AG04449 (cell line): ENCODE results near the gene OCA2.

Experiments used
- CTCF ChIA-PET: fragments of 350-600 bp; formaldehyde crosslinking; extraction: SDS; loops from one replicate; lab custom pipeline; 2021; ENCODE audit warnings: antibody characterized with exemption; lab: Yijun Ruan, JAX
- POLR2A ChIA-PET: fragments of 400-600, 350-600 bp; formaldehyde crosslinking; extraction: SDS; loops from one replicate; lab custom pipeline; 2020; ENCODE audit warnings: antibody characterized with exemption, inconsistent platforms; lab: Yijun Ruan, JAX
- DNase-seq: peaks from one replicate; pipeline ENCODE4 v3.0.0-alpha.2; 2010; ENCODE audit warnings: low read depth, low spot score
- H3K4me3 ChIP-seq: 2 replicates; pipeline ENCODE4 v1.5.1; 2011; ENCODE audit warnings: low read depth, mild to moderate bottlenecking, control low read depth, low read length
- TF ChIP-seq, protein P1 (sequence below): IDR thresholded peaks from one replicate; pipeline ENCODE4 v1.5.1; 2011; ENCODE audit warnings: mild to moderate bottlenecking, moderate library complexity, low read length, control low read depth, inconsistent platforms; ENCODE audit not compliant: insufficient read depth; ENCODE audit errors: missing control alignments

Gene OCA2

DNA sequence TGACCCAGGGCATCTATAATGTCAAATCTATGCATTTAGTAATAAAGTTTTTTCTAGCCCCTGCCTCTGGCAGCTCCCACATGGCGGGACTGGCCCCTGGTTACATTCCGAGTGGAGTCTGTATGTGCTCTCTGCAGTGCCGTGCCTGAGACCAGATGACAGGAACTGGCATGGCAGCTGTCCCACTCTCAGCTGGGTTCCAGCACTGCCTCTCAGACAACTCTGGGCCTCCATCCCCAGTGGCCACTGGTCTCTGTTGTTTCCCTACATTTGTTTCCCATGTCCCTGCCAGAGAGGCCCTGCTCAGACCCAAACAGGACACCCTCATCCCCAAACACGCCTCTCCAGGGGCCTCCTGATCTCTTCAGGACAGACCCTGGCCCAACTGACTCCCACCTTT, 109.3 kb downstream of the OCA2 start:
- CTCF ChIA-PET, result no interaction called here
- TF ChIP-seq, protein P1, sequence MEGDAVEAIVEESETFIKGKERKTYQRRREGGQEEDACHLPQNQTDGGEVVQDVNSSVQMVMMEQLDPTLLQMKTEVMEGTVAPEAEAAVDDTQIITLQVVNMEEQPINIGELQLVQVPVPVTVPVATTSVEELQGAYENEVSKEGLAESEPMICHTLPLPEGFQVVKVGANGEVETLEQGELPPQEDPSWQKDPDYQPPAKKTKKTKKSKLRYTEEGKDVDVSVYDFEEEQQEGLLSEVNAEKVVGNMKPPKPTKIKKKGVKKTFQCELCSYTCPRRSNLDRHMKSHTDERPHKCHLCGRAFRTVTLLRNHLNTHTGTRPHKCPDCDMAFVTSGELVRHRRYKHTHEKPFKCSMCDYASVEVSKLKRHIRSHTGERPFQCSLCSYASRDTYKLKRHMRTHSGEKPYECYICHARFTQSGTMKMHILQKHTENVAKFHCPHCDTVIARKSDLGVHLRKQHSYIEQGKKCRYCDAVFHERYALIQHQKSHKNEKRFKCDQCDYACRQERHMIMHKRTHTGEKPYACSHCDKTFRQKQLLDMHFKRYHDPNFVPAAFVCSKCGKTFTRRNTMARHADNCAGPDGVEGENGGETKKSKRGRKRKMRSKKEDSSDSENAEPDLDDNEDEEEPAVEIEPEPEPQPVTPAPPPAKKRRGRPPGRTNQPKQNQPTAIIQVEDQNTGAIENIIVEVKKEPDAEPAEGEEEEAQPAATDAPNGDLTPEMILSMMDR, result no peak
- DNase-seq, result no peak
- H3K4me3 ChIP-seq, result no peak overlapping the region
- POLR2A ChIA-PET, result no interaction called here

DNA sequence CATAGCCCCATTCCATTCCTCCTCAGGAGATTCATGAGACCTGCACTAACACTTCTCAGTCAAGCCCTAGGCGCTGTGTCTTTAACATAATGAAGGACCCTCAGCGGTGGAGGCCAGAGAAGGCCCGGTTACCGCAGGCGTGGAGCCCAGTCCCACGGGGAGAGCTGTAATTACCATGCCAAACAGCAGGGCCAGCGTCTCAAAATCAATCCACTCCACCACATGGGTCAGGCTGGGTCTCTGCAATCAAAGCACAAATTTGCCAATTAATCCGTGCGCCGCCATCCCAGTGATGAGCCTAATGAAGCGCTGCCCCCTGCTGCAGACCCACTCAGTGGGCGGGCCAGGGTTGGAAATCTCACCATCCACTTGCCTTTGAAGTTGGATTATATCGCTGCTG, 109.7 kb downstream of the OCA2 start:
- TF ChIP-seq, protein P1, result no peak
- CTCF ChIA-PET, result no interaction called here
- POLR2A ChIA-PET, result no interaction called here
- no peak overlapping the region for H3K4me3 ChIP-seq
- no peak for DNase-seq

DNA sequence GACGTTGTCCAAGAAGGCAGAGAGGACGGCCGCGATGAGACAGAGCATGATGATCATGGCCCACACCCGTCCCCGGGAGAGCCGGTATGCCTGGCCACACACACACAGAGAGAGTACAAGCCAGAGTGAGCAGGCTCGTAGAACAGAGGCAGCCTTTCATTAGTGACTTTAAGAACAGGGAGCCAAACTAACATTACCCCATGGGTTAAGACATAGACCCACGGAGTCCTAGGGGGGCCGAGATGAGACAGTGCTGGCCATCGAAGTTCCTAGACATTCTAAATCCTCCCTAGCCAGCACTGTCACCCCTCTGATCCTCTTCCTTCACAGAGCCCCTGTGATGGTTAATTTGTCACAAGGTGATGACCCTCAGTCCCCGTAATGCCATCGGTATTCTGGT, 114.0 kb downstream of the OCA2 start:
- ChIA-PET POLR2A (no interaction called here), CTCF (no interaction called here)
- TF ChIP-seq, protein P1, result no peak
- H3K4me3 ChIP-seq, result no peak overlapping the region
- no peak for DNase-seq

DNA sequence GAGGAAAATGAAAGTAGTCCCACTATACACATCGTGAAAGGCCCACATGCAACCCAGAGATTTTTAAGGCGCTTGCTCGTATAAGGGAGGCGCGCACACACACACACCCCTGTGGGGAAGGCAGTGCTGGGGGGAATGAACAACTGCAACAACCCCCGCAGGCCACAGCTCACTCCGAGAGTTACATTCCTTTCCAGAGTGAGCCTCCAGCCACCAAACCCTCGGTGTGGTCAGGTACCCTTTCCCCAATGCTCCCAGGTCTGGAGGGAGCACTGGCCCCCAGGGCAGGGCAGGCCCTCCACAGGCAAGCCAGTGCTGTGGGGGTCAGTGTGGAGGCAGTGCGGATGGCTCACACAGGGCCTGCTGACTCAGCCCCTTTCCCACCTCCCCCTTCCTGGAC, 115.6 kb downstream of the OCA2 start:
- H3K4me3 ChIP-seq, result no peak overlapping the region
- no peak for DNase-seq
- ChIA-PET CTCF (no interaction called here), POLR2A (no interaction called here)
- TF ChIP-seq, protein P1, result no peak

DNA sequence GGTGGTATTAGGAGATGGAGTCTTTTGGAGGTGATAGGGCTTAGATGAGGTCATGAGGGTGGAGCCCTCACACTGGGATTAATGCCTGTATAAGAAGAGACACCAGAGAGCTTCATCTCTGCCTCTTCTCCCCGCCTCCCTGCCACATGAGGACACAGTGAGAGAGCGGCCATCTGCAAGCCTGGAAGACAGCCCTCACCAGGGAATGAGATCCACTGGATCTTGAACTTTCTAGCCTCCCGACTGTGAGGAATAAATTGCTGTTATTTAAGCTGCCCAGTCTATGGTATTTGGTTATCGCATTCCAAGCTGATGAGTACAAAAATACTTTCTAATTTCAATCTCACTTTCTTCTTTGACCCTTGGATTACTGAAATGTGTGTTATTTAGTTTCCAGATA, 121.4 kb downstream of the OCA2 start:
- H3K4me3 ChIP-seq, result no peak overlapping the region
- ChIA-PET CTCF (no interaction called here), POLR2A (no interaction called here)
- no peak for DNase-seq
- TF ChIP-seq, protein P1, result no peak

DNA sequence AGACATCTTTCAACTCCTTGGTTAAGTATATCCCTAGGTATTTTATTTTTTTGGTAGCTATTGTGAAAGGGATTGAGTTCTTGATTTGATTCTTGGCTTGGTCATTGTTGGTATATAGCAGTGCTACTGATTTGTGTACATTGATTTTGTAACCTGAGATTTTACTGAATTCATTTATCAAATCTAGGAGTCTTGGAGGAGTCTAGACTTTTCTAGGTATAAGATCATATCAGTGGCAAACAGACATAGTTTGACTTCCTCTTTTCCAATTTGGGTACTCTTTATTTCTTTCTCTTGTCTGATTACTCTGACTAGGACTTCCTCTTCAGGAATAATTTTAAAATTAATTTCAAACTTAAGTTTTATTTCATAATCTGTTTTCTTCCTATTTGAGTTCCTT, 125.2 kb downstream of the OCA2 start:
- POLR2A ChIA-PET, result no interaction called here

More for the DNA sequence above, 125.2 kb downstream of the OCA2 start:
- CTCF ChIA-PET, result no interaction called here
- H3K4me3 ChIP-seq, result no peak overlapping the region
- TF ChIP-seq, protein P1, result no peak
- DNase-seq, result no peak
